Endothelial cell of hepatic sinusoid (primary cell): ENCODE data around the gene TRAFD1.
"Not testable (repeated sequence)": the region's sequence is repeated elsewhere in the genome, so short reads cannot be mapped to it uniquely, and the experiment has no call there.

ENCODE experiments used
- in situ Hi-C: cut with HindIII; loops from 2 replicates; pipeline ENCODE4 v1.10.0; 2017; ENCODE audit warnings: low sequenced_read_pairs

TRAFD1 gene

DNA sequence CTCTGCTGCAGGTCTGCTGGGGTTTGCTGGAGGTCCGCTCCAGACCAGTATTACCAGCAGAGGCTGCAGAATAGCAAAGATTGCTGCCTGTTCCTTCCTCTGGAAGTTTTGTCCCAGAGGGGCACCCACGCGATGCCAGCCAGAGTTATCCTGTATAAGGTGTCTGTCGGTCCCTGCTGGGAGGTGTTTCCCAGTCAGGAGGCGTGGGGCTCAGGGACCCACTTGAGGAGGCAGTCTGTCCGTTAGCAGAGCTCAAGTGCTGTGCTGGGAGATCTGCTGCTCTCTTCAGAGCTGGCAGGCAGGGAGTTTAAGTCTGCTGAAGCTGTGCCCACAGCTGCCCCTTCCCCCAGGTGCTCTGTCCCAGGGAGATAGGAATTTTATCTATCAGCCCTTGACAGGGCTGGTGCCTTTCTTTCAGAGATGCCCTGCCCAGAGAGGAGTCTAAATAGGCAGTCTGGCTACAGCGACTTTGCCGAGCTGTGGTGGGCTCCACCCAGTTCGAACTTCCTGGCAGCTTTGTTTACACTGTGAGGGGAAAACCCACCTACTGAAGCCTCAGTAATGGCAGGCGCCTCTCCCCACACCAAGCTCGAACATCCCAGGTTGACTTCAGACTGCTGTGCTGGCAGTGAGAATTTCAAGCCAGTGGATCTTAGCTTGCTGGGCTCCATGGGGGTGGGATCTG, 33.2 kb downstream of the TRAFD1 start:
- in situ Hi-C loops = not testable (repeated sequence)

DNA sequence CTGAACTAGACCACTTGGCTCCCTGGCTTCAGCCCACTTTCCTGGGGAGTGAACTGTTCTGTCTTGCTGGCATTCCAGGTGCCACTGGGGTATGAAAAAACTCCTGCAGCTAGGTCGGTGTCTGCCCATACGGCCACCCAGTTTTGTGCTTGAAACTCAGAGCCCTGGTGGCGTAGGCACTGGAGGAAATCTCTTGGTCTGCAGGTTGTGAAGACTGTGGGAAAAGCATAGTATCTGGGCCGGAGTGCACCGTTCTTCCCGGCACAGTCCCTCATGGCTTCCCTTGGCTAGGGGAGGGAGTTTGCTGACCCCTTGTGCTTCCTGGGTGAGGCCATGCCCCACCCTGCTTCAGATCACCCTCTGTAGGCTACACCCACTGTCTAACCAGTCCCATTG, 33.8 kb downstream of the TRAFD1 start:
- in situ Hi-C loops = no loop called here

DNA sequence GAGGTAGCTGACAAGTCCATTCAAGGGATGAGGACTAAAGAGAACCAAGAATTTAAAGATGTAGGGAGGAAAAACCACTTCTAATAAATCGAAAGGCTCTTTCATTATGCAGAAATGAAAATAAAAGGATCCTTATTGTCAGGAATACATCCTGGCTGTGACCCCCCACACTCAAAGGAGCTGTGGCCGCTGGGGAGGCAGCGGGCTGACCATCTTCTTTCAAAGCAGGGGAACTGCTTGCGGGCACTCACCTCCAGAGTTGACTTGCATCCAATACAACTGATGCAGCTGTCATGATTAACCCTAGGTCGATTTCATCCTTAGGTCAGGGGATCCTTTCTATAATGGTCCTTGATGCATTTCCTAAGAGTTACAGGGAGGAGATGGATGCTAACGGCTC, 35.3 kb downstream of the TRAFD1 start:
- in situ Hi-C loops = no loop called here

GRCh38 chr12:112161711-112162110, 36.4 kb downstream of the TRAFD1 start:
- in situ Hi-C loops = no loop called here

GRCh38 chr12:112162241-112162790, 37.0 kb downstream of the TRAFD1 start:
- in situ Hi-C loops = no loop called here

DNA sequence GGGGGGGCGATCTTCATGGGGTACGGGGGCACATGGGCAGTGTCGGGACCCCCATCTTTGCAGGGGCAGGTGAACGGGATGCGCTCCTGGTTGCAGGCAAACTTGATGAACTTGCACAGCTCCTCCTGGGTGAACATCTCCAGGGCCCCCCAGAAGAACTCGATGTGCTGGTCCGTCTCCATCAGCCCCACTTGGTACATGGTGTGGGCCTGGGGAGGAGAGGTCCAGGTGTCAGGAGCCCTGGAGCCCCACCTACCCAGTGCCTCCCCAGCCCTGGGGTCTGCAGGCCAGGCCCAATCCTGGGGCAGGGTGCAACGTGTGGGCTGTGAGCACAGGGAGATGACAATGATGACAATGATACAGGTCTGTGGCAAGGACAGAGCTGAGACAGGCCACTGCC, 37.7 kb downstream of the TRAFD1 start:
- in situ Hi-C loops = no loop called here

GRCh38 chr12:112163471-112163991, 38.2 kb downstream of the TRAFD1 start:
- in situ Hi-C loops = no loop called here

GRCh38 chr12:112164011-112164660, 38.8 kb downstream of the TRAFD1 start:
- in situ Hi-C loops = no loop called here

DNA sequence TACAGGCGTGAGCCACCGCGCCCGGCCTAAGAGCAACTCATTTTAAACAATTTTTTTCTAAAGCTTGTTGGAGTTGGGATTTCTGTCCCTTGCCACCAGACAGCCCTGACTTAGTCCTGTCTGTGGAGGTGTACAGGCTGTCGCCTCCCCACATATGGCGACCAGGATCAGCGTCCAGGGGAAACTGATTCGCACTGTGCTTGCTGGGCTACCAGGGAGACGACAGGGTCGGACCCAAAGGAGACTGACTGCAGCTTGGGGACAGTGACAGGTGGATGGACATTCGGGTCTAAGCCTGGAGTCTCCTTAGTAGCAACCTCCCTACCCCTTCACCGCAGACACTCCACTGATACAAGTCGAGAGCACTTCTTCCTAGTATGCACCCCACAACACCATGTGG, 40.3 kb downstream of the TRAFD1 start:
- in situ Hi-C loops = no loop called here

DNA sequence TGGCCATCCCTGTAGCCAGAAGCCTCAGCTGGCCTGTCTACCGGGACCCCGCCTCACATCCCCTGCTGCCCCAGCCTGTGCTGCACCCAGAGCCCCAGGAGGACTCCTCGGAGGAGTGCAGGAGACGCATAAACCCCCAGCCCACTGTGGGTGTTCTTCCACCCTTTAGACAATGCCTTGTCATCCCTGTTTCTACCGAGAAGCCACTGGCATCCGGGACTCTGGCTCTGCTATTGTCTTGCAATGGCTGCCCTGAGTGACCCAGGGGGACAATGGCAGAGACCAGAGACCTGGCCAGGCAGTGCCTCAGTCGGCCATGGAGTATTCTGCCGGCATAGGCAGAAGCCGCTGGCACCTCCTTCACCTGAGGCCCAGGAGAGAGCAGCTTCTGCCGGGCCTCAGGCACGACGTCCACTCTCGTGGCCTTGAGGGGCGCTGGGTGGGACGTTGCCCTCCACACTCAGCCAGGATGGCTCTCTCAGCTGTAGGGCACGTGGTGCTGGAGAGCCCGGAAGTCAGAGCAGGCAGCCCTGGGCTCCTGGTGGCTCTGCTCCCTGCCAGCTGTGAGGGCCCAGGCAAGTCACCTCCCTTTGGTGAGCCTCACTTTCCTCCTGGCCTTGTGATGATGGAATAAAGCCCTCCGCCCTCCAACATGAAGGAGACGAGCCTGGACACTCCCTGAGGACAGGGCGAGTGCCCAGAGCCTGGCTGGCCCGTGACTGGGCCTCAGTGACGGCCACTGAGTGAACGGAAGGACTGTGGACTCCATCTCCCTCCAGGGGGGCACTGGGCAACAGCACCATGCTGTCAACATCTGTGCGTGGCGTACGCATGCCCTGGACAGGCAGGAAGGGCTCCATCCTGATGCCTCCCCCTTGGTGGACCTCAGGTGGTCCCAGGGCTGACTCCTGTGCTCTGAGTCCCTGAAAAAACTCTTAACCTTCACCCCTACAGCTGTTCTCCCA, 41.0 kb downstream of the TRAFD1 start:
- in situ Hi-C loops = no loop called here

GRCh38 chr12:112167031-112167461, 41.7 kb downstream of the TRAFD1 start:
- in situ Hi-C loops = no loop called here

DNA sequence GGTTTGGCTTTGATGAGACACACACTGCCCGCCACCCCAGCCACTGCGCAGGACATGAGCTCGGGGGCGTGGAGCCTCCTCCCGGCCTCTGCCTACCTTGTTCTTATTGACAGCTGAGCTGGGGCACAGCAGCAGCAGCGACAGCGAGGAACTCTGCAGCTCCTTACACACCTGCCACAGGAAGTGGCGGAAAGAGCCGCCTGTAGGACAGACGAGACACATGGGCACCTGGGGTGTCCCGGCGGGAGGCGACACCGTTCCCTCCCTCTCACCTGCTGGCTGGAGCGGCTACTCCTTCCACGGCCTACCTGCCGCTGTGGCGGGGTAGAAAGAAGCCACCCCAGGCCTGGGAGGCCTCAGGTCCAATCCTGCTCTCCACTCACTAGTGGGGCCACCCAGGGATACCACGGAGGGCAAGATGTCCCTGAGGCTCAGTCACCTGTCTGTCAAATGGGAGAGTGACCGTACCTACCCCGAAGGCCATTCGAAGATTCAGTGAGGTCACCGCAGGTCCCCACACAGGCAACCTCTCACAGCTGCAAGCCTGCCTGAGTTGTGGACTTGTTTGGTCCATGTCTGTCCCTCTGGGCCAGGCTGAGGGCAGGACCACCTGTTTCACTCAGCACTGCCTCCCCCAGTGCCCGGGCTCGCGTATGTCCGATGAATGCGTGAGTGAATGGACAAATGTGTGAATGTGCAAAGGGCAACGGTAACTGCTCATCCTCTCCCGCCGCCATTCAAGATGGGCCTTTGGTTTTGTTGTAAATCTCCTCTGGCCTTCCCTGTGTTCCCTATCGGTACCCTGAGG, 42.6 kb downstream of the TRAFD1 start:
- in situ Hi-C loops = no loop called here

DNA sequence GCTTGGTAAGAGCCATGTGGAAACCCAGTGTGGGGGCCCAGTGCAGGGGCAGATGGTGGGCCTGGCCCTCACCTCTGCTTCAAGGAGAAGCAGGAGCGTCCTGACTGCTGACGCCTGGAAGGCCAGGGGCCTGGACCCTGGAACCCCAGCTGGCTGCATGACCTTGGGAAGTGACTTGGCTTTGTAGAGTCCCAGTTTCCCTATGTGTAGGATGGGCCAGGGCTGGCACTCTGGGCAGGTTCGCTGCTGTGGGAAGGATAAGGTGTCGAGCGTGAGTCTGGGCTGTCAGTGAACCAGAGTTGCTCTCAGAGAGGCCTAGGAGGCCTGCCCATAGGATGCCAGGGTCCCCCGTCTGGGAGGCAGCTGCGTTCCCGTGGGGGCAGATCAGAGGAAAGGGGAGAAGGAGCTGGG, 43.2 kb downstream of the TRAFD1 start:
- in situ Hi-C loops = no loop called here

- in situ Hi-C loops = no loop called here
Observed at GRCh38 chr12:112169161-112169872, 44.0 kb downstream of the TRAFD1 start.

DNA sequence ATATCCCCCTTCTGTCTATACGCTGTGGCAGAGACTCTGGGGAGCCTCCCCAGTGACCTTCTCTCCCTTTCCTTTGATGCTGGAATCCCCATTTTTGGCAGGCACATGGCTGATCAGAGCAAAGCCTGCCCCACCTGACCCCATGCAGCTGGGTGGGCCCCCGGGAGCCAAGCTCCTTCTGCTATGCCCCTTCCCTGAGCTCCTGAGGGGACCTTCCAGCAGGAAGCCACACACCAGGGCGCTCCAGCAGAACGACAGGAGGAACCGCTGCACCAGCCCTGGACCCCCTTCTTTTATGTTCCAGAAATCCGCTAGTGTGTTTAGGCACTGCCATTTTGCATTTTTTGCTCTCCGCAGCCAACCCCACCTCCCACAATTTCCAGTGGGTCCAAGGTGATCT, 44.6 kb downstream of the TRAFD1 start:
- in situ Hi-C loops = no loop called here

- in situ Hi-C loops = no loop called here
Observed at GRCh38 chr12:112170376-112170775, 45.0 kb downstream of the TRAFD1 start.

DNA sequence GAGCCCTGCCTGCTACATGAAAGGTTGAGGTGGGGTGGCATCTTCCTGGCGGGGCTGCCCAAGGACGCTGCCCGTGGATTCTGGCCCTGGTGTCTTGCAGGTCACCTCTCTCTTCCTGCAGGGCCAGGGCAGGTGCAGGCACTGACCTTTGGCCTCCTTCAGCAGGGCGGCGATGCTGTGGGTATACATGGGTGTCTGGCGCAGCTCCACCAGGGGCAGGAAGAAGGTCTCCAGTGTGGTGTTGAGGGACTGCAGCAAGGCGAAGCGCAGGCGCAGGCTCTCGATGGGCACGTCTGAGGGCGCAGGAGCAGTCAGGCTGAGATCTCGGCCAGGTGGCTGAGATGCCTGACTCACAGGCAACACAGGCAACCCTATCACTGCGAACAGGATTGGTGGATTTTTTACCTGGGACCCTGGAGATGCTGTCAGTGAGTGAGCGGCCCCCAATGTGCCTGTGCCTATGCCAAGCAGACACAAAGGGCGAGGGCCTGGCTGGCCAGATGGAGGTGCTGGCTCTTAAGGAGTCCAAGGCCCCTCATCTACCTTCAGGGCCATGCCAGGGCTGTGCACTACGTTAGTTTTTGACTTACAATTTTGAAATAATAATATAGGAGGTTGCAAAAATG, 45.7 kb downstream of the TRAFD1 start:
- in situ Hi-C loops = no loop called here

DNA sequence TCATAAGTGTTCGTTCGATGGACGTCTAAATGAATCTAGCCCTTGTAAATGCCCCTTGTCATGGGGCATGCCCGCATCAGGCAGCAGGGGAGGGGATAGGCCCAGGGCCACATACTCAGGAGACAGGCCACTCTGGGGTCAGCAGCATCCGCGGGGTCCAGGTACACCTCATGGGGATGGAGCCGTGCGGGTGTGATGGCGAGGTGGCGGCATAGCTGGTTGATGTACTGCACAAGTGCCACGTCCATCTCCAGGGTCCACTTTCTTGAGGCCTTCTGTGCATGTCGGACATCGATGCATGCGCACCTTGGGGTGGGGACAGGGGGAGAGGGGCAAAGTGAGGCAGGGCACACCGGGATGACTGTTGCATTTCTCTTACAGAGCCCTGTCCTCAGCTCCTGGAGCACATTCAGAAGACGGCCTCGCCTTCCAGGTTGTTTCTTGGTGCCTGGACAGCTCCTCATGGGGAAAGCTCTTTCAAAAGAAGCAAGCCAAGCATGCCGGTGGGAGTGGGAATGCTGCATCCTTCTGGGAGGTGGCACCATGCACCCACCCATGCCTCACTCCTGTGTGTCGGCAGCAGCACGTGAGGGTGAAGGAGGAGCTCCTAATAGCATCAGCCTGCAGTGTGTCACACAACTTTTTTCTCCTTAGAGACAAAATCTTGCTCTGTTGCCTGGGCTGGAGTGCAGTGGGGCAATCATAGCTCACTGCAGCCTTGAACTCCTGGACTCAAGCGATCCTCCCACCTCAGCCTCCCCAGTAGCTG, 47.4 kb downstream of the TRAFD1 start:
- in situ Hi-C loops = no loop called here
